ENCODE data around the gene FBXL15.

FBXL15 gene

DNA sequence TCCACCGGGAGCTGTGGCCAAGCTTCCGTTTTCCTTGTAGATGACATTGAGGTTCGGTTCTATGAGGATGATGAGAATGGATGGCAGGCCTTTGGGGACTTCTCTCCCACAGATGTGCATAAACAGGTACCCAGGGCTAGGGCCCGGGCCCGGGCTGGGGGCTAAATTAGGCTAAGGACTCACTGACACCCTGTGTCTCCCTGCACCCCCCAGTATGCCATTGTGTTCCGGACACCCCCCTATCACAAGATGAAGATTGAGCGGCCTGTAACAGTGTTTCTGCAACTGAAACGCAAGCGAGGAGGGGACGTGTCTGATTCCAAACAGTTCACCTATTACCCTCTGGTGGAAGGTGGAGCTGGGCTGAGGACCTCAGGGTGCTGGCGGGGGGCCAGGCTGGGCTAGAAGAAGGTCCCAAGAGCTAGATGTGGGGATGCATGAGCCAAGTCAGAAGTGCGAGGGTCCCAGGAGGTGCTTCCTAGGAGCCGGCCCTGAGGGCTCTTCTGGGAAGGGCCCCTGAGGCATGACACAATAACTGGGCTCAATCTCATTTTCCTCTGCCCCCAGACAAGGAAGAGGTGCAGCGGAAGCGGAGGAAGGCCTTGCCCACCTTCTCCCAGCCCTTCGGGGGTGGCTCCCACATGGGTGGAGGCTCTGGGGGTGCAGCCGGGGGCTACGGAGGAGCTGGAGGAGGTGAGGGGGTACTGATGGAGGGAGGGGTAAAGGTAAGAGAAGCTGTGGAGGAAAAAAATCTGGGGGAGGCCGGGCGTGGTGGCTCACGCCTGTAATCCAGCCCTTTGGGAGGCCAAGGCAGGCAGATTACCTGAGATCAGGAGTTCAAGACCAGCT, 22.2 kb upstream of the FBXL15 start:
- DNase-seq, result no peak

DNA sequence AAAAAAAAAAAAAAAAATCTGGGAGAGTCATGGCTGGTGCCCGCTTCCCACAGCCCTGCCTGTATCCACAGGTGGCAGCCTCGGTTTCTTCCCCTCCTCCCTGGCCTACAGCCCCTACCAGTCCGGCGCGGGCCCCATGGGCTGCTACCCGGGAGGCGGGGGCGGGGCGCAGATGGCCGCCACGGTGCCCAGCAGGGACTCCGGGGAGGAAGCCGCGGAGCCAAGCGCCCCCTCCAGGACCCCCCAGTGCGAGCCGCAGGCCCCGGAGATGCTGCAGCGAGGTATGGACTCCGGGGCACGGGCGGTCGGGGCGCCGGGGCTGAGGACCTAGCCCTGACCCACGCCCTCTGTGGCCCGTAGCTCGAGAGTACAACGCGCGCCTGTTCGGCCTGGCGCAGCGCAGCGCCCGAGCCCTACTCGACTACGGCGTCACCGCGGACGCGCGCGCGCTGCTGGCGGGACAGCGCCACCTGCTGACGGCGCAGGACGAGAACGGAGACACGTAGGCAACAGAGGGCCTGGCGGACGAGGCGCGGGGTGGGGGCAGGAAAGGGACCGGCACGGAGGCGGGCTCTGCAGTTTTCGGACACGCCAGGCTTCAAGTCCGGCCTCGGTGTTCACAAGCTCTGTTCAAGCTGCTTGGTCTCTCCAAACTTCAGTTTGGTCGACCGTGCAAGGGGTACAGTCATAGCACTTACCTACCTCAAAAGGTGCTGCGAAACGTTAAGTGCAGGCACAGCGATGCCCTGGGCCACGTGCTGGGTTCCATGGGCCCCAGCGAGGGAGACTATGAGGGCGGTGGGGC, 21.2 kb upstream of the FBXL15 start:
- DNase-seq, result peak; percentile 44 to 74

DNA sequence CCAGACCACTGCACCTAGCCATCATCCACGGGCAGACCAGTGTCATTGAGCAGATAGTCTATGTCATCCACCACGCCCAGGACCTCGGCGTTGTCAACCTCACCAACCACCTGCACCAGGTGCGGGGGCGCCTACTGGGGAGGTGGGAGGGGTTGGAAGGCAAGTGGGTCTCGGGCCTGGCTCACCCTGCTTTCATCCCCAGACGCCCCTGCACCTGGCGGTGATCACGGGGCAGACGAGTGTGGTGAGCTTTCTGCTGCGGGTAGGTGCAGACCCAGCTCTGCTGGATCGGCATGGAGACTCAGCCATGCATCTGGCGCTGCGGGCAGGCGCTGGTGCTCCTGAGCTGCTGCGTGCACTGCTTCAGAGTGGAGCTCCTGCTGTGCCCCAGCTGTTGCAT, 20.6 kb upstream of the FBXL15 start:
- no peak for DNase-seq

DNA sequence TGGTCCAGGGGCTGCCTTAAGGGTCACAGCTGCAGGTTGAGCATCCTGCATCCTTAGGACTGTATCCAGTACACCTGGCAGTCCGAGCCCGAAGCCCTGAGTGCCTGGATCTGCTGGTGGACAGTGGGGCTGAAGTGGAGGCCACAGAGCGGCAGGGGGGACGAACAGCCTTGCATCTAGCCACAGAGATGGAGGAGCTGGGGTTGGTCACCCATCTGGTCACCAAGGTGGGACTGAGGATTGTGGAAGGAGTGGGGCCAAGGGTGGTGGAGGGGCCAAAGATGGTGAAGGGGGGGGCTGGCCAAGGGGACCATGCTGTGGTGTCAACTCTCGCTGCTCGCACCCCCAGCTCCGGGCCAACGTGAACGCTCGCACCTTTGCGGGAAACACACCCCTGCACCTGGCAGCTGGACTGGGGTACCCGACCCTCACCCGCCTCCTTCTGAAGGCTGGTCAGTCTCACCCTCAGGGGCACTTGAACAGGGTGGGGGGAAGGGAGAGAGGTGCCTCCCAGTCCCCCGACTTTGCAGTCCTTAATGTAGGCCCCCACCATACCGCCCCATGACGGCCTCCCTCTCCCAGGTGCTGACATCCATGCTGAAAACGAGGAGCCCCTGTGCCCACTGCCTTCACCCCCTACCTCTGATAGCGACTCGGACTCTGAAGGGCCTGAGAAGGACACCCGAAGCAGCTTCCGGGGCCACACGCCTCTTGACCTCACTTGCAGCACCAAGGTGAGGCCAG, 19.9 kb upstream of the FBXL15 start:
- no peak for DNase-seq

DNA sequence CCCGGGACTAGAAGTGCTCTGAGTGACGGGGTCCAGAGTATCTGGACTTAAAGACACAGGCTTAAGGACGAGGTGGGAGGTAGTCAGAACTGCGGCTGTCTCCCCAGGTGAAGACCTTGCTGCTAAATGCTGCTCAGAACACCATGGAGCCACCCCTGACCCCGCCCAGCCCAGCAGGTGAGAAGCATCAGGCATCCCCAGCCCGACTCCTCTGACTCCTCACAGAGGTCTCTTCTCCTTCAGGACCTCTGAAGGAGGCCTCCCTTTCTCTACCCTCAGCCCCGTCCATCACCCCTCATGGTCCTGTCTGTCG, 19.3 kb upstream of the FBXL15 start:
- DNase-seq, result no peak

DNA sequence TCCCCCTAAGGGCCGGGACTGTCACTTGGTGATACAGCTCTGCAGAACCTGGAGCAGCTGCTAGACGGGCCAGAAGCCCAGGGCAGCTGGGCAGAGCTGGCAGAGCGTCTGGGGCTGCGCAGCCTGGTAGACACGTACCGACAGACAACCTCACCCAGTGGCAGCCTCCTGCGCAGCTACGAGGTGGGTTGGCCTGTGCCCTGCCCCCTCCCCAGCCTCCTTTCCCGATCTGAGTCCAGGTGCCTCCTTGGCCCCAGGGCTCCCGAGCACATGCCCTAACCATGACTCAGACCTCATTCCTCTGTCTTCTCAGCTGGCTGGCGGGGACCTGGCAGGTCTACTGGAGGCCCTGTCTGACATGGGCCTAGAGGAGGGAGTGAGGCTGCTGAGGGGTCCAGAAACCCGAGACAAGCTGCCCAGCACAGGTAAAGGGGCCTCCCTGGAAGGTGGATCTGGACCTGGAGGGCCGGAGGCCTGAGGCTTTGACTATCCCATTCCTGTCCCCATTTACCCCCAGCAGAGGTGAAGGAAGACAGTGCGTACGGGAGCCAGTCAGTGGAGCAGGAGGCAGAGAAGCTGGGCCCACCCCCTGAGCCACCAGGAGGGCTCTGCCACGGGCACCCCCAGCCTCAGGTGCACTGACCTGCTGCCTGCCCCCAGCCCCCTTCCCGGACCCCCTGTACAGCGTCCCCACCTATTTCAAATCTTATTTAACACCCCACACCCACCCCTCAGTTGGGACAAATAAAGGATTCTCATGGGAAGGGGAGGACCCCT, 18.7 kb upstream of the FBXL15 start:
- DNase-seq, result no peak

DNA sequence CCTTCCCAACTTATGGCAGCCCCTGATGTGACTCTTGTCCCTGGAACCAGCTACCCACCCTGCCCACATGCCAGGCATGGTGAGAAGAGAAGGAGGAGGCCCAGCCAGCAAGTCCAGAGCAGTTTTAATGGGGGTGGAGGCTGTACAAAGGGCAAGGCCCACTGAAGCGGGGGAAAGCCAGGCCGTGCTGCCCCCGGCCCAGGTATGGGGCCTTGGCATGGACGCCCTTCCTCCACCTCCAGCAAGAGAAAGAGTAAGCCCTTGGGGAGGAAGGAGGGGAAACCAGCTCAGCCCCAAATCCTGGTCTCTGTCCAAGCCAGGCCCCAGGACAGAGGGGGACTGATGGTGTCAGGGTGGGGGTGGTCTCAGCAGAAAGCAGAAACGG, 18.1 kb upstream of the FBXL15 start:
- no peak for DNase-seq

DNA sequence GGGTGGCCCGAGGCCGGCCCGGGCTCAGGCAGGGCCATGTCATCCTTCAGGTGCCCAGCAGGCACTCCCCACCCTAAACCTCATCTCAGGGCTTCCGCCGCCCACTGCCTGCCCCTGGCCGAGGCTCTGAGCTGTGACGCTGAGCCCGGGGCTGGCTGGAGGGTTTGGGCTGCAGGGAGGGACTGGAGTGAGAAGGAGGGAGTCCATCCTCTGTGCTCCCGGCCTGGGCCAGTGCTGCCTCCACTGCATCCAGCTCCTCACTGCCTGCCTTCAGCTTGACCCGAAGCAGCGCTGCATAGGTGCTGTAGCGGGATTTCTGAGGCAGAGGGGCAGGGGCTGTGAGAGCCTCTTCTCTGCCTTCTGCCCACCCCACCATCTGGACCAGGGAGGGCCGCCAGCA, 17.5 kb upstream of the FBXL15 start:
- DNase-seq, result no peak

DNA sequence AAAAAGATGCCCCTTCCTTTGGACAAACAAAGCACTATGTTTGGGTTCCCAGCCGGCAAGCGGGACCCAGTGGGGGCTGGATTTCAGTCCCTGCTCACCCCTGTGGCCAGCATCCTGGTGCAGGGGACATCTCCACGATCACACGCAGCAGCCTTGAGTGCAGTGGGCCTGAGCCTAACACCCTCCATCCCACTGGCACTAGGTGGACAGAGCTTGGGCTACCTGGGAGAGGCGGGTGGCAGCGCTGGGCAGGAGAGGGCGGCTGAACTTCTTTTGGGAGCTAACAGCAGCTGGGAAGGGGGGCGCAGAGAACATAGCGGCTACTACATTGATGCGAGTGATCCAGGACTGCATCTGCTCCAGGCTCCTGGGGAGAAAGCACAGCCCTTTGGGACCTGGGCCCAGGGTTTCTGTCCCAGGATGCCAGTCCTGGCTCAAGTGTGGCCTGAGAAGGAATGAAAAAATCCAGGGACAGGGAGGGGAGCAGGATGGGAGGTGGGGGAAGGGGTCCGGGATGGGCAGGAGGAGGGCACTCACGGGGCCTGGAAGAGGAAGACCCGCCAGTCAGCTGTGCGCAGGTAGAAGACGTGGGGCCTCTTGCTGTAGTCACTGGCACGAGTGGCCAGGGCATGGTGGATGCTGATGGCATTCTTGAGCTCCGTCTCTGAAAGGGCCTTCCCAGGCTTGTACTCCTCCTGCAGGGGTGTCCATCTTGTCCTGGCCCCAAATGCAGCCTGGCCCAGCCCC, 16.1 kb upstream of the FBXL15 start:
- DNase-seq, result no peak

DNA sequence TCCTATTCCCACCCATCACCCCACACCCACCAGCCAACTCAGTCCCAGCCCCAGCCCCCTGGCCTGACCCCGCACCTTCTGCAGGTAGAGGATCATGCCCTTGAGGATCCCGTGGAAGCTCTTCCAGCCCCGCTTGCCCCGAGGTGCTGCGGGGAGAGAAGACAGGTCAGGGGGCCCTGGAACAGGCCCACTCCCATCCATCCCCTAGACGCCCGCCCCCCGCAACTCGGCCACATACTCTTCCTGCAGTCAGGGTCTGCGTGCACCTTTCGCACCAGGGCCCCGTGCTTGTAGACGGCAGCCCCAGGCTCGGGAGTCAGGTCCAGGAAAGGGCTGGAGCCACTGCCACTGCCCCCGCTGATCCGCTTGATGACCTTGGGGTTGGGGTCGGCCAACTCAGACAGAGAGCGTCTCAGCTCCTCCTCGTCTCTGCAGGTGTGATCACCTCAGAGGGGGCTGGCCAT, 15.5 kb upstream of the FBXL15 start:
- no peak for DNase-seq

DNA sequence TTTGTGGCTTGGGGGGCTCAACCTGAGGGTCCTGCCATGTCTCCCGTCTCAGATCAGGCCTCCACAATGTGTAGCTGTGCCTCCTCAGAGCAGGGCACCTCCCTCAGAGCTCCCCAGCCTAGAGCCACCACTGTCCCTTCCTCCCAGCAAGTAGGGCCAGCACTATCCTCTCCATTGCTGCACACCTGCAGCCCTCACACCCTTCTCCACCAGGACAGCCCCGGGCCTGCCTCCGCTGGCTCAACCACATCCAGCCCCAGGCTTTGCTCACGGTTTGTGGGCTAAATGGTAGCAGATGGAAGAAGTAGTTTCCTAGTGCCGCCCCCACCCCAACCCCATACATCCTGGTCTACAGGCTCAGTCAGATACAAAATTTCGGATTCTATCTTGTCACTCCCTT, 15.0 kb upstream of the FBXL15 start:
- no peak for DNase-seq

DNA sequence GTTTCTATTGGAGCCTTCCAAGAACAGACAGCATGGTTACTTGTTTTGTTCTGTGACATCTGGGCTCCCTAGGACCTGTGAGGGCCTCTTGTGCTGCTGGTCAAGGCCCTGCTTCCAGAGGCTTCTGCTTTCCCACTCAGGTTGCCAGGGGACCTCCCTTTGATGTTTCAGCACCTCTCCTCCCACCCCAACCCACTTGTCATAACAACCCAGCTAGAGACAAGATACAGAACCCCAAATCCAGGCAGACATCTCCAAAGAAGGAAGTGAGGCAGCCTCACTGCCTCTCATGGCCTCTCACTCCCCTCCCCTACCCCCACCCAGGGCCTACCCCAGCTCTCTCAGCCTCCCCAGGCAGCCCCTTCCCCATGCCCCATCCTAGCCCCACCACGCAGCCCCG, 13.8 kb upstream of the FBXL15 start:
- DNase-seq, result no peak

DNA sequence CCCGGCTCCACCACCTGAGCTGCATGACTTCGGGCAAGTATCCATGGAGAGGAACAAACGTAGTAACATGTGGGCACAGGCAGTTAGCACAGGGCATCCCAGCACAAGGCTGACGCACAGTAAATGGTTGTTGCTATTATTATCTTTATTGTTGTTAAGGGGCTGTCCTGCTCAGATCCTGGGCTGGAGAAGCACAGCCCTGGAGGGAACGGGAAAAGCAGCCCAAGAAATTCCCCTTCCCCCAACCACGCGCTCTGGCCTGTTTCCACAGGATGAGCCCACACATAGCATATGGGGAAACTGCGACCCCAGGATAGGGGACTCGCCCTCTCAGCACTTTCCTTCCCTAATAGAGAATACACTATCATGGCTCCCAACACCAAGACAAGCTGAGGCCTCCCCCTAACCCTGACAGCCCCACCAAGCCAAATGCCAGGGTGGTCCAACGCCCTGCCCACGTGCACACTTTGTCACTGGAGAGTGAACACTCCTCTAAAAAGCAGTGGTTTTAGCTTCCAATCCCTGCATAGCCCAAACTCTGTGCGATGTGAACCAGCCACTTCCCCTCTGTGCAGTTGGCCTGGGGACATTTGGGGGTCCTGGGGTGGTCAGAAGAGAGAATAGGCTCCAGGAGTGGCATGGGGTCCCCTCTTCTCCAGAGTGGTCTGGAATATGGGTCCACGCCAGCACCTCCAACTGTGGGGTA, 13.1 kb upstream of the FBXL15 start:
- no peak for DNase-seq

DNA sequence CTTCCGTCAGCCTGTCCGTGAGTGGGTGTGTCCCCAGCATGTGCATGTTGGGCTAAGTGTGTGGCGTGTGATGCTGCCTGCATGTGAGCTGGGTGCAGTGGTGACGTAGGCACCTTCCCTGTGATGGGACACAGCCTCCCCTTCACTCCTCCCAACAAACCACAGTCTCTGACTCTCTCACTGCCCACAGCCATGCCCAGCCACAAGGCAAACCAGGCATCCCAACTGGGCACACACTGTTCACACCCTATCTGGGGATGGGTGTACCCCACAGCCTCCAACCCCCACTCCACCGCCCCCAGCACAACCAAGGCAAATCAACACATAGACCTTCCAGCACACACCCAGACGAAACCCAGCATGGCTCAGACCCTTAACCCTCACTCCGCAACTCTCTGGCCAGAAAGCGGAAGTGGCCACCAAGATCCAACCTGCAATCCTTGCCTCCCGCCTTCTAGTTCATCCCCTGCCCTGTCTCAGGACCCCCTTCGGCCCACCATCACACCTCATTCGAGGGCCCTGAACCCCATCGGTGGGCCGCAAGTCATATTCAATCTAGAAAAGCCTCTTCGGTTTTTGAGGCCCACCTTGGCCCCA, 12.4 kb upstream of the FBXL15 start:
- DNase-seq, result no peak

DNA sequence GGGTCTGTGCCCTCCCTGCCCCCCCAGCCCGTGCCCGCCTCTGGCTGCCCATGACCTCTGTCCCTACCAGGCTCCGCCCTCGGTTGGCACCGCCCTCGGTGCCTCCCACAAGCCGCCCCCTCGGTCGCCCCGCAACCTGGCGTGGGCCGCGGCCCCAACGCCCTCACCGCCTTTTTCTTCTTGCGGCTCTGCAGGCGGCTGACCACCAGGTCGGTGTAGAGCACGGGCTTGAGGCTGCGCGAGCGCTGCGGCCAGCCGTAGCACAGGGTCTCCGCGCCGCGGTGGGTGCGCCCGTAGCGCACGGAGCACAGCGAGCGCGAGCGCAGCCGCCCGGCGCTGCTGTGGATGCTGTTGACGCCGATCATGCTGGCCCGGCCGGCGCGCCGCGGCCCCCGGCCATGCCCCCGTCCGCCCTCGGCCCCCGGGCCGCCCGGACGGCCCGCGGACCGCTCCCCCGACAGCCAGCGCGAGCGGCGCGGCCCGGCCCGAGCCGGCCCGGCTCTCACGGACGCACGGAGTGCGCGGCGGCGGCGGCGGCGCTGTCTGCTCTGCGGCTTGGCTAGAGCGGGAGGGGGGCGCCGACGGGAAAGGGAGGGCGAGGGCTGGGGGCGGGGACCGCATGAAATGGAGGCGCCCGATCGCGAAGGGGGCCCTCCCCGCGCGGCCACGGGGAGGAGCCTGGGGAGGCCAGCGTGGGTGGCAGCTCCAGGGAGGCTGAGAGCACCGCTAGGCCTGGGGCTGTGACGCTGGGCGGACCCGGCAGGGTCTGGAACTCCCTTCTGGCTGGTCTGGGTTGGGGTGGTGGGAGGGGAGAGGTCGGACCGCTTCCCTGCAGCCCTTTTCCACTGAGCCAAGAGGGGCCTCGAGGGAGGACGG, 11.7 kb upstream of the FBXL15 start:
- peak; percentile 27 to 35 for DNase-seq

DNA sequence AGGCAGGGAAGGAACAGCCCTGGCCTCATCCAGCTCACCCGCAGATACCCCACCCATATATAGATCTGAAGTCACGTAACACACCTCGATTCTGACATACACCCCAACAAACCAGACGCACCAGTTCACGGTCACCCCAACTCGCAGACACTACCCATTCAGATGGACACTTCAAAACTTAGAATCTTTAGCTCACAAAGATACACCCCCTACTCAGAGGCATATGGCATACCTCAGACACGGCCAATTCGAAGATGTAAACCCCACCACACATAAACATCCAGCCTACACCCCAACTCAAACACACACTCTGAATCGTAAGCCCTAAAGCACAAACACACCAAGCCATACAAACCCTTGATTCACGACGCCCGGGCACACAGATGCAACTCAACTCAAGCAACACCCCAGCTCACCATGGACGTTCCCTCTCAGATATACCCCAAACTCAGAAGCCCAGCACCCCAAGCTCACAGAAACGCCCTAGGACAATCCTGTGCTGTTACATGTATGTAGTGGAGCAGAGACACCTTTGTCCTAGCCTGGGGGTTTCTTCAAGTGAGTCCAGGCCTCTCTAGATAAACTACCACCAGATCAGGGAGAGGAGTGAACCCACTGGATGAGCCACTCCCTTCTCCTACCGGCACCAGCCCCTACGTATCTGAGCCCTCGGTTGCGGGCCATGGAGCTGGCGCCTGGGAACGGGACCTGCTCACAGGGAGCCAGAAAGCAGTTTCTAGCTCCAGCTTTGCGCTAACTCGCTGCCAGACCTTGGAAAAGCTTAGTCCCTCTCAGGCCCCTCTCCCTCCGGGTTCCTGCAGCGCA, 10.8 kb upstream of the FBXL15 start:
- no peak for DNase-seq

DNA sequence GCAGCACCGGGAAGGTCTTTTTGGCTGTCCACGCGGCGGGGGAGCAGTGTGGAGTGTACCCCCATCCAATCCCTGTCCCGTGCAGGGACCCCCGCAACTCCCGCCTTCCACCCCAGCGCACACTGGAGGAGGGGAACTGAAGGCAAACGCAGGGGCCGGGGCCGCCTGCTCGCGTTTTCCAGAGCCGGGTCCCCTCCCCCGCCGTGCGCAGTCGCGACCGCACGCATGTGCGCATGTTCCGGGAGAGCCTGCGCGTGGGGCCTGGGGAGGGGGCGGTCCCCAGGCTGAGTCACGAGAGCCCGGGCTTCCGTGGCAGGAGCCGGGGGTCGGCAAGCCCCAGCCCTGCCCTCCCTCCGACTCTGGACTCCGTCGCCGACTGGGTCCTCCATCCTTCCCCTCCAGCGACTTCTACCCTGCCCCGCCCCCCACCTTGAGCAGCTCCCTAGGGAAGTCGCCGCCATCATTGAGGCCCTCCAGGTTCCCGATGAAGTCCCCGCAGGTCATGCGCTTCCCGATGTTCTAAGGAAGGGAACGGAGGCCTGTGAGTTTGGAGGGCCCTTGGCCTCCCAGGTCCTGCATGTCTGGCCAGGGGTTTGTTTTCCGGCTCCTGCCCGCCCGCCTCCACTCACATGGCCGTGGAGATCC, 10.1 kb upstream of the FBXL15 start:
- no peak for DNase-seq

All from NCI-H1930 (cell line).